Panc1 (cell line): ENCODE data around the gene DIAPH3. TPM values are rescaled to one million over a fixed set of nuclear protein-coding genes. Genes with fewer than 3 reads are reported as not detected.

Experiments used
- ATAC-seq: fragments of 200-7000 bp; cut with Tn5 transposase; 2 replicates; pipeline ENCODE4 v1.9.1; 2020; ENCODE audit warnings: mild to moderate bottlenecking, moderate library complexity
- BruUV-seq: library from RNA; stranded (reverse); fragments of 400-500 nt; replicated peaks from 2 replicates; lab custom pipeline; 2021; lab: Mats Ljungman, UMichigan
- CTCF ChIA-PET: fragments of 300-600 bp; sonication (Branson Sonifier 250); formaldehyde crosslinking; loops from one replicate; lab custom pipeline; 2022; ENCODE audit warnings: antibody characterized with exemption; lab: Charles Lee
- POLR2A ChIA-PET: fragments of 300-600 bp; sonication (Branson Sonifier 250); formaldehyde crosslinking; loops from one replicate; lab custom pipeline; 2022; ENCODE audit warnings: antibody characterized with exemption; lab: Charles Lee
- DNase-seq: peaks from one replicate; pipeline ENCODE4 v3.0.0-alpha.2; 2010; ENCODE audit warnings: low read depth, low spot score
- H3K27ac ChIP-seq: 2 replicates; pipeline ENCODE4 v1.5.1; 2011; ENCODE audit warnings: mild to moderate bottlenecking, low read length, inconsistent platforms
- H3K27me3 ChIP-seq: fragments of 200-500 bp; sonication (Bioruptor generic); 2 replicates; pipeline ENCODE4 v1.6.0; 2014; ENCODE audit warnings: low read length, inconsistent platforms; ENCODE audit not compliant: control insufficient read depth, insufficient read depth
- H3K36me3 ChIP-seq: fragments of 200-500 bp; sonication (Bioruptor generic); 2 replicates; pipeline ENCODE4 v1.5.1; 2014; ENCODE audit warnings: inconsistent platforms, mild to moderate bottlenecking, low read length, moderate library complexity; ENCODE audit not compliant: control insufficient read depth, insufficient read depth
- H3K4me1 ChIP-seq: 2 replicates; pipeline ENCODE4 v1.5.1; 2011; ENCODE audit warnings: inconsistent platforms, mild to moderate bottlenecking, low read length, moderate library complexity; ENCODE audit not compliant: control insufficient read depth, insufficient read depth
- H3K4me3 ChIP-seq, 2 experiments: 2 replicates each; pipeline ENCODE4 v1.5.1; 2011 to 2012; ENCODE audit warnings: low read depth in 2 of 2, low read length in 2 of 2, mild to moderate bottlenecking in 2 of 2, inconsistent platforms in 1 of 2, moderate library complexity in 1 of 2
- H3K9me3 ChIP-seq: fragments of 200-500 bp; sonication (Bioruptor generic); 2 replicates; pipeline ENCODE4 v1.5.1; 2014; ENCODE audit warnings: low read depth, mild to moderate bottlenecking, inconsistent platforms, low read length, moderate library complexity; ENCODE audit not compliant: control insufficient read depth, insufficient read depth
- CTCF ChIP-seq: fragments of 450-650 bp; IDR thresholded peaks from 2 replicates; pipeline ENCODE4 v1.5.1; 2017; ENCODE audit warnings: mild to moderate bottlenecking
- POLR2AphosphoS5 ChIP-seq: IDR thresholded peaks from 2 replicates; pipeline ENCODE4 v1.6.1; 2012; ENCODE audit warnings: mild to moderate bottlenecking, low read depth, low read length, moderate library complexity
- REST ChIP-seq, 2 experiments: IDR thresholded peaks; 2 replicates each; pipeline ENCODE4 v1.6.1; 2011 to 2012; ENCODE audit warnings: low read depth in 2 of 2, control low read depth in 1 of 2, low read length in 1 of 2, mild to moderate bottlenecking in 1 of 2, moderate library complexity in 1 of 2; ENCODE audit not compliant: insufficient read depth in 1 of 2
- SIN3A ChIP-seq: IDR thresholded peaks from 2 replicates; pipeline ENCODE4 v1.6.1; 2012; ENCODE audit warnings: low read depth, mild to moderate bottlenecking, low read length, moderate library complexity, borderline replicate concordance; ENCODE audit not compliant: insufficient read depth
- TCF7L2 ChIP-seq: IDR thresholded peaks from 2 replicates; pipeline ENCODE4 v1.6.1; 2011; ENCODE audit warnings: mild to moderate bottlenecking, low read depth, low read length, inconsistent platforms
- in situ Hi-C: cut with HindIII; loops from 2 replicates; pipeline ENCODE4 v1.10.0; 2016; ENCODE audit warnings: low sequenced_read_pairs, low pct_unique_long_range_greater_than_20kb
- intact Hi-C: fragments of 100-400 bp; cut with micrococcal nuclease; formaldehyde crosslinking; loops from one replicate; pipeline ENCODE4 v1.10.0; 2022; ENCODE audit not compliant: unreplicated experiment
- total RNA-seq: library from RNA; stranded (reverse); gene quantifications from one replicate; pipeline ENCODE4 v1.2.1, GENCODE V29; 2021; ENCODE audit not compliant: unreplicated experiment

The DIAPH3 gene
- total RNA-seq, 1 experiment from 2014 or later: 15.4 TPM

- H3K27ac ChIP-seq: no peak overlapping the region
- DNase-seq: no peak
- no peaks in the 10 kb centered on the region for H3K9me3 ChIP-seq
- ATAC-seq: no peak
- ChIA-PET CTCF (no interaction called here), POLR2A (no interaction called here)
- in situ Hi-C loops: no loop called here
- intact Hi-C loops: no loop called here
- TF ChIP-seq CTCF: no peak
- no peak for TF ChIP-seq SIN3A
- TF ChIP-seq REST (IDR thresholded peaks at IDR 0.05; ENCODE audit: insufficient read depth in 1 of 2, low read depth in 2 of 2, low read length in 1 of 2): no peak
- TF ChIP-seq POLR2AphosphoS5: no peak
- no peak for TF ChIP-seq TCF7L2
- H3K4me1 ChIP-seq: no peaks in the 10 kb centered on the region
- H3K27me3 ChIP-seq: no peaks in the 10 kb centered on the region
- no peaks in the 10 kb centered on the region for H3K36me3 ChIP-seq
- no peak overlapping the region for H3K4me3 ChIP-seq
- no TSS peak for BruUV-seq
These were observed 500.0 kb downstream of the DIAPH3 start for GRCh38 chr13:59663707-59664106.

- ChIA-PET POLR2A (no interaction called here), CTCF (no interaction called here)
- DNase-seq: no peak
- H3K27ac ChIP-seq: no peak overlapping the region
- ATAC-seq: no peak
- no peaks in the 10 kb centered on the region for H3K36me3 ChIP-seq
- TF ChIP-seq POLR2AphosphoS5 (no peak), REST (IDR thresholded peaks at IDR 0.05; ENCODE audit: insufficient read depth in 1 of 2, low read depth in 2 of 2, low read length in 1 of 2) (no peak), CTCF (no peak), SIN3A (no peak), TCF7L2 (no peak)
- H3K27me3 ChIP-seq: no peaks in the 10 kb centered on the region
- intact Hi-C loops: no loop called here
- no peaks in the 10 kb centered on the region for H3K4me1 ChIP-seq
- no TSS peak for BruUV-seq
- no peak overlapping the region for H3K4me3 ChIP-seq
- in situ Hi-C loops: no loop called here
- no peaks in the 10 kb centered on the region for H3K9me3 ChIP-seq
These were observed 503.1 kb downstream of the DIAPH3 start for GRCh38 chr13:59660582-59660981.
